GM12865 (cell line): ENCODE measurements around the gene F5.
A peak's percentile ranks its signal among the peaks of the same experiment; 100 is the strongest.

ENCODE experiments used
- DNase-seq: peaks from one replicate; pipeline ENCODE4 v3.0.0; 2010; ENCODE audit warnings: low read depth
- H3K4me3 ChIP-seq: 2 replicates; pipeline ENCODE4 v1.5.1; 2011; ENCODE audit warnings: mild to moderate bottlenecking, low read depth, low read length, control low read depth
- CTCF ChIP-seq: IDR thresholded peaks from 2 replicates; pipeline ENCODE4 v1.5.1; 2011; ENCODE audit warnings: low read length, control low read depth, low read depth, inconsistent platforms; ENCODE audit not compliant: insufficient read depth; ENCODE audit errors: missing control alignments

The F5 gene

GRCh38 chr1:169586395-169587255, at the start of gene F5:
TSS of gene F5 (minus strand) at chr1:169586481. CDS start at chr1:169586386, 95 bp downstream.
- DNase-seq, result peak; percentile 81
- H3K4me3 ChIP-seq, result no peak within 1 kb of the TSS

GRCh38 chr1:169634877-169635276, 48.6 kb upstream of the F5 start:
- H3K4me3 ChIP-seq, result no peak overlapping the region
- no peak for DNase-seq
- TF ChIP-seq CTCF, result no peak

More at GRCh38 chr1:169586395-169587255, at the start of gene F5:
- peak; percentile 67 for TF ChIP-seq CTCF

GRCh38 chr1:169634145-169634544, 47.9 kb upstream of the F5 start:
- H3K4me3 ChIP-seq, result no peak overlapping the region
- TF ChIP-seq CTCF, result no peak
- DNase-seq, result no peak

GRCh38 chr1:169631249-169631648, 45.0 kb upstream of the F5 start:
- DNase-seq, result no peak
- no peak overlapping the region for H3K4me3 ChIP-seq
- no peak for TF ChIP-seq CTCF

- H3K4me3 ChIP-seq, result no peak within 1 kb of the TSS
- DNase-seq, result no peak
- no peak for TF ChIP-seq CTCF
These were observed 43.7 kb upstream of the F5 start, which contains the start of gene SELP for GRCh38 chr1:169630006-169630405. TSS of gene SELP (minus strand) at chr1:169630124. CDS start at chr1:169630074, 50 bp downstream.

GRCh38 chr1:169624912-169625311, 38.6 kb upstream of the F5 start:
- TF ChIP-seq CTCF, result no peak
- H3K4me3 ChIP-seq, result no peak overlapping the region
- DNase-seq, result no peak
